Activated effector memory CD4-positive, alpha-beta T cell treated with anti-CD3 and anti-CD28 coated beads, Interleukin-2, amount 50 U/mL, for 16 hours (primary cell): ENCODE data around the gene EIF4A3.
"Not testable (repeated sequence)": the region's sequence is repeated elsewhere in the genome, so short reads cannot be mapped to it uniquely, and the experiment has no call there.

Source experiments
- DNase-seq: peaks from one replicate; pipeline ENCODE4 v3.0.0-alpha.2; 2020

EIF4A3 gene

DNA sequence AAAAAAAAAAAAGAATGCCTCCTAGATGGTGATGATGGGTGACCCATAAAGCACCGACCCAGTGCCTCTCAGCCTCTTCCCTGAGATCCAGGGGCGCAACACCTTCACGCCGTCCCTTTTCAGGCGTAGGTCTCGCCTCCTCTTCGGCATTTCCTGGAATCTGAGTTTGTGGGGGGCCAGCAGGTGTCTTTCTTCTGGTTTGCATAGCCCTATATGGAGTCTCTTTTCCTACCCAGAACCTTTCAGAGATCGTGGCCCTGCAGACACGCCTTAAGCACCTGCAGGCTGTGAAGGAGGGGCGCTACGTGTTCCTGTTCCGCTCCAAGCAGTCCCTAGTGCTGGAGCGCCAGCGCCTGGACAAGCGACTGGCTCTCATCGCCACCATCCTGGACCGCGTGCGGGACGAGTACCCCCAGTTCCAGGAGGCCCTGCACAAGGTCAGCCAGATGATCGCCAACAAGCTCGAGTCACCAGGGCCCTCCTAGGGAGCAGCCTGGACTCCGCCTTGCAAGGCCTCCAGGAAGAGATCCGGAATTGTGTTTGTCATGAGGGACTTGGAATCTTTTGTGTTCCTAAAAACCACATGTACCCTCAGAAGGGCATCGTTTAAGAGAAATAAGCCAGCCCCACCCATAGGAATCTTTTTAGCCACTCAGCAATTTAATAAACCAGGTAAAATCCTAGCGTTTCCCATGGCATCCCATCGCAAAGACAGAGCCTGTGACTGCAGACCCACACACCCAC is 47.5 kb downstream of the EIF4A3 start:
- no peak for DNase-seq

DNA sequence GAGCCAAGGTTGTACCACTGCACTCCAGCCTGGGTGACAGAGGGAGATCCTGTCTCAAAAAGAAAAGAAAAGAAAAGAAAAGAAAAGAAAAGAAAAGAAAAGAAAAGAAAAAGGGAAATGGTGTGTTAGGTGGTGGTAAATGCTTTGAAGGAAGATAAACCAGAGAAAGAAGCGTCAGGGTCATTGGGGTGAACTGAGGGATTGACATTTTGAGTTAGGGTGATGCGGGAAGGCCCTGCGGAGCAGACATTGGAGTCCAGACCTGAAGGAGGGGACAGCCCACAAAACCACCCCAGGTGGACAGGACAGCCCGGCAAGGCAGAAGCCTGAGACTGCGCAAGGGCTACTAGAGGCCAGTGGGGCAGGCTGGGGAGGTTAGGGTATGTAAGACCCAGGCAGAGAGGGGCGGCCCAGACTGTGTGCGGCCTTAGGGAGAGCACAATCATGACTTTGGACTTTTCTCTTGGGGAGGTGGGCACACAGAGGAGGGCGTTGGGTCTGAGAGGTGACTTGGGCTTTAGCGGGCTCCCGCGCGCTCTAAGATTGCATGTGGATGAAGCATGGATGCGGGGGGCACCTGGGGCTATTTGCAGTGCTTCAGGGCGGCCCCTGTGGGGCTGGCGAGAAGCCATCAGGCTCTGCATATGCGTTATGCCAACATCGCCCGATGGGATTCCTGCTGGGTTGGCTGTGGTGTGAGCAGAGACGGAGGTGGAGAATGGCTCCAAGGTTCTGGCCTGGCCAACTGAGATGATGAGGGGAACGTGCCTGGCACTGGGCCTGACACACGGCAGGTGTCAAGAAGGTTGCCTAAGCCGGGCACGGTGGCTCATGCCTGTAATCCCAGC is 48.9 kb downstream of the EIF4A3 start:
- no peak for DNase-seq

DNA sequence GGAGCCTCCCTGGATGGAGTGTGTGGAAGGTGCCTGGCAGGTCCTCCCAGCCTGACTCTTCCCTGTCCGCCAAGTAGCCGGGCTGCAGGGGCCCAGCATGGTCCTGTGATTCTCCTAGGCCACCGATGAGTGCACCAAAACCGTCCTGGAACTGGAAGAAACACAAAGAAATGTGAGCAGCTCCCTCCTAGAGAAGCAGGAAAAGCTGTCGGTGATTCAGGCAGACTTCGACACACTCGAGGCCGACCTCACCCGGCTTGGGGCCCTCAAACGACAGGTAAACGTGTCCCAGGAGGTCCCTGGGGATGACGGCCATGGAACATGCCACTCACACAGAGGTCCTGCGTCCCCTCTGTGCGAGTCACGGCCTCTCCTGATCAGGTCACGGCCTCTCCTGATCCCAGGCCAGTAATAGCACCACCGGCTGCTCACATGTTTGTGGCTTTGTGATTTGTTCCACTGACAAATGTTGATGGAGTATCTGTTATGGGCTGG is 49.8 kb downstream of the EIF4A3 start:
- DNase-seq, result no peak

DNA sequence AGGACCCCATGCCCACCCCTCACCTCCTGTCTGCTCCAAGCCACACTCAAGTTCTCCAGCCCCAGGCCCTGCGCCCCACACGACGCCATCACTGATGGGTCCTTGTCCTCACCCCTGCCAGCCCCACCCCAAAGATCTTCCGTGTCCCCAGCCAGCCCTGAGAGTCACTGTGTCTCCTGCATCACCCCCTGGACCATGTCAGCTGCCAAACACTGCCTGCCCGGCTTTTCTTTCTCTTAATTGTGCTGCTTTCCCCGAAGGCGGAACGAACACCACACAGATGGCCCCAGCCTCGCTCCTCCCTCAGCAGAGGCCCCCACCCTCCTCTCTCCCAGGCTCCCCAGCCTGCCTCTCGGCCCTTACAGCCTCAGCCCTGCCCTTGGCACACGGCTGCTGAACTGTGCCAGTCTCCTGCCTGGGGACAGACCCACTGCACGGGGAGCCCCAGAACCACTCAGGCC is 50.3 kb downstream of the EIF4A3 start:
- peak; percentile 55 for DNase-seq

DNA sequence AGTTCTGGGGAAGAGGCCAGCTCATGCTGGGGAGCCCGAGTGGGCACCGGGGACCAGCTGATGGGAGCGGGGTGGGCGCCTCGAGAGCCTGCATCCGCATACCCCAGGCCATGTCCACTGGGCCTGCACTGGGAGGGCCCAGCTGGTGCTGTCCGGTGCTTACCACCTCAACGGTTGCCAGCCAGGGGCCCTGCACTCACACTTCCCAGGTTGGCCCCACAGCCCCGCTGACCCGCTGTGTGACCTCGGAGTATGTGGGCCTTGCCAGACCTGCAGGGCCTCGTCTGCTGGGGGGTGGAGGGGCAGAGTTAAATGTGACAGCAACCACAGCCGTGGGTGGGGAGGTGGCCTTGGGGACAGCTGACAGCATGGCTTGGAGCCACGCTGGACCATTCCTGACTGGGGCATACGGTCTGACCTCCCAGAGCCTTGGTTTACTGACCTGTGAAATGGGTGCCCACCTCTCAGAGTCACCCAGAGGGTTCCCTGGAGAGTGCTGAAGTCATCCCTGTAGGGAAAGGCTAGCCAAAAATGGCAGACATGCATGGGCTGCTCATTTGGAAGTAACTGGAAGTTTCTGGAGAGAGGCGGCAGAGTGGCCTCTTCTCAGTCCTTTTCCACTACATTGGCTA is 51.0 kb downstream of the EIF4A3 start:
- peak; percentile 52 for DNase-seq

DNA sequence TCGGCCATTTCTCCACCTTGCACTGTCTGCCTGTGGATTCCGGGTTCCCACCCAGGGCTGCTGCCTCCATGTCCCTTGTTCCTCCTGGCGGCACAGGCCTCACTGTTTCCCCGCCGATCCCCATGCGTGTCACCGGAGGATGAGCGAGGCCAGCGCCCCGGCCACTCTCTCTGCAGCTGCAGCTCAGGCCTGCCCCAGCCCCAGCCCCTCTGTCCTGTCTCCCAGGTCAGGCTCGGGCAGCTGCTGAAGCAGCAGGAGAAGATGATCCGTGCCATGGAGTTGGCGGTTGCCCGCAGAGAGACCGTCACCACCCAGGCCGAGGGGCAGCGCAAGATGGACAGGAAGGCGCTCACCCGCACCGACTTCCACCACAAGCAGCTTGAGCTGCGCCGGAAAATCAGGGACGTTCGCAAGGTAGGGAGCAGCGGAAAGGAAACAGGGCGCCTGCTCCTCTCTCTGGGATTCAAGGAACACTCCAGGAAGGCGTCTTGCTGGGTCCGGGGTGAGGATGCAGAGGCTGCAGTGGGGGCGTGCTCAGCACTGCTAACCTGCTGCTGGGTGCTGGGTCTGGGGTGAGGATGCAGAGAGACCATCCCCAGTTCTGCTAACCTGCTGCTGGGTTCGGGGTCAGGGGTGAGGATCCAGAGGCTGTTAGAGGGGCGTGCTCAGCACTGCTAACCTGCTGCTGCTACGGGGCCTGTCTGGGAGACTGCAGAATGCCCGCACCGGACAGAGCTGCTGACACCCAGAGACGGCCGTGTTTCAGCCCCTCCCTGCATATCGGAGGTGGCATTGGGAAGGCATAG is 51.7 kb downstream of the EIF4A3 start:
- peak; percentile 59 for DNase-seq

DNA sequence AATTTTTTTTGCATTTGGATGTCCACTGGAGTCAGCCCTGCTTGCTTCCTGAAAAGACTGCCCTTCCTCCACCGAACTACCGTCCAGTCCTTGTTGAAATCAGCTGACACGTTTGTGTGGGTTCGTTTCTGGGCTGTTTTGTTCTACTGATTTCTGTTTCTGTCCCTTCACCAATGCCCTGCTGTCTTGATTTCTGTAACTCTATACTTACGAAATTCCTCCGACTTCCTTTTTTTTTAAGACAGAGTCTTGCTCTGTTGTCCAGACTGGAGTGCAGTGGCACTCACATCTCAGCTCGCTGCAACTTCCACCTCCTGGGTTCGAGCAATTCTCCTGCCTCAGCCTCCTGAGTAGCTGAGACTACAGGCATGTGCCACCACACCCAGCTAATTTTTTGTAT is 54.0 kb downstream of the EIF4A3 start:
- no peak for DNase-seq

DNA sequence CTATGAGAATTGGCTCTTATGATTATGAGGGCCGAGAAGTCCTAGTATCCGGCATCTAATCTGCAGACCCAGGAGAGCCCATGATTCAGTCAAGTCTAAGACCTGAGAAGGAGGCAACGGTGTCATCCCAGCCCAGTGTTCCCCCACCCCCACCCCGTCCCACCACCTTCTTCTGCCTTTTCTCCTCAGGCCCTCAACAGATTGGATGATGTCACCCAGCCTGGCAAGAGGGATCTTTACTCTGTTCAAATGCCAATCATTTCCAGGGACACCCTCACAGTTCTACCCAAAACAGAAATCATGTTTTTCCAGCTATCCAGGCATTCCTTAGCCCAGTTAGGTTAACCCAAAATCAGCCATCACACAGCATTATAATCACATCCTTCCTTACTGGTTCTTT is 55.6 kb downstream of the EIF4A3 start:
- DNase-seq, result no peak

DNA sequence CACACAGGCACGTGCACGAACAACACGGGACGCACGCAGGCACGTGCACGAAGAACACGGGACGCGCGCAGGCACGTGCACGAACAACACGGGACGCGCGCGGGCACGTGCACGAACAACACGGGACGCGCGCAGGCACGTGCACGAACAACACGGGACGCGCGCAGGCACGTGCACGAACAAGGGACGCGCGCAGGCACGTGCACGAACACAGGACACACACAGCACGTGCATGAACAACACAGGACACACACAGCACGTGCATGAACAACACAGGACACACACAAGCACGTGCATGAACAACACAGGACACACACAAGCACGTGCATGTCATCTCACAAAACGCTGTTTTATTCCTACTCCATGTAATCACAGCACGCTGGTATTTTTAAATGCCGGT is 56.8 kb downstream of the EIF4A3 start:
- not testable (repeated sequence) for DNase-seq

DNA sequence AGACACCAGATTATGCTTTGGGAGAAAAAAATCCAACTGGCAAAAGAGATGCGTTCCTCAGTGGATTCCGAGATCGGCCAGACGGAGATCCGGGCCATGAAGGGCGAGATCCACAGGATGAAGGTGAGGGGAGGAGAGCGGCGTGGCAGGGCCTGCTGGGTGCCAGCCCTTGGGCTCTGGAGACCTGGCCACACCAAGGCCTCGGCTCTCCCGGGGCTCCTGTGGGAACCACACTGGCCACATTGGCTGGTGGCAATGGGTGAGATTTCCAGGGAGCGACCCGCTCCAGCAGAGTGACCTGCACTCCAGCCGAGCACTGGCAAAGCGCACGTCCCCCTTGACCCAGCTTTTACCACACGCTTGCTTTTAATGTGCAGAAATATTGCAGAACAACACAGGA is 57.2 kb downstream of the EIF4A3 start:
- no peak for DNase-seq

DNA sequence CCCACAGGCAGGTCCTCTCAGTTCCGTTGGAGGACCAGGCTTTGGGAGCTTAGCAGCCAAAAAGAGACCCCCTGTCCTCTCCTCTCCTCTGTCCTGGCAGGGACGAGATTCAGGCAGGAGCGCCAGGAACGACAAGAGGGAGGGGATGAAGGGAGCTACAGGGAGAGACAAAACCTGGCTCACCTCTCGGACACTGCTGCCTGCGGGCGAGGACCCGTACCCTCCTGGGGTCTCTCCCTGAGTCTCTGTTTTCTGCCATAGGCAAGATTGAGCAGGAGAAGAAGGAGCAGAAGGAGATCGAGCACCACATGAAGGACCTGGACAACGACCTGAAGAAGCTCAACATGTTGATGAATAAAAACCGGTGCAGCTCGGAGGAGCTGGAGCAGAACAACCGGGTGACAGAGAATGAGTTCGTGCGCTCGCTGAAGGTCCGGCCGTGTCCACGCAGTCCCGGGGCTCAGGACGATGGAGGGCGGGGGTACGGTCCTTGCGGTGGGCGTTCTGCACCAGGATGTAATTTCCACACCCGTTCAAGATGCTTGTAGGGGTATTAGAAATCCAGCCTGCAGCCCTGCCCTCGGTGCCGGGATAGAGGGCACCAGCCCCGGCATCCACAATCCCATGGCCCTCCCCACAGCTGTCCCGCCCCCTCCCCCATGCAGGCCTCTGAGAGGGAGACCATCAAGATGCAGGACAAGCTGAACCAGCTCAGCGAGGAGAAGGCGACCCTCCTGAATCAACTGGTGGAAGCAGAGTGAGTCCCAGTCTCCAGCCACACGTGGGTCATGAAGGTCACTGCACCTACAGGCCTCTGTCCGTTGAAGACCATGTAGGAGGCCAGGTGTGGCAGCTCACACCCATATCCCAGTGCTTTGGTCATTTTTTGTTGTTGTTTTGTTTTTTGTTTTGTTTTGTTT is 59.3 kb downstream of the EIF4A3 start:
- DNase-seq, result no peak

DNA sequence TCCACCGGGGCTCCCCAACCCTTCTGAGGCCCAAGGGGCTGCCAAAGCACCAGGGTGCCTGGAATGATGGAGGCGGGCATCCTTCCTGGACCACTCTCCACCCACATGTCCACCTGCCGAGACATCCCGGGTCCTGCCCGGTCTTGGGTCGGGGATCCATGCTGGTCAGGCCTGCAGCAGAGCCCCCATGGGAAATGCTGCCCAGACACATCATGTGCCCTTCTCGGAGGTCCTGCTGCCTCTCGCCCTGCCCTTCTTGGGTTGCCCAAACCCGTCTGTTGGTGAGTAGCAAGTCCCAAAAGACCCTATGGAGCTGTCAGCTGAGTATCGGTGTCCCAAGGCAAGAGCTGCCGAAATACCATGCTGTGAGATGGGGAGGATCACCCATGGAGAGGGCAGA is 60.3 kb downstream of the EIF4A3 start:
- DNase-seq, result peak; percentile 42

DNA sequence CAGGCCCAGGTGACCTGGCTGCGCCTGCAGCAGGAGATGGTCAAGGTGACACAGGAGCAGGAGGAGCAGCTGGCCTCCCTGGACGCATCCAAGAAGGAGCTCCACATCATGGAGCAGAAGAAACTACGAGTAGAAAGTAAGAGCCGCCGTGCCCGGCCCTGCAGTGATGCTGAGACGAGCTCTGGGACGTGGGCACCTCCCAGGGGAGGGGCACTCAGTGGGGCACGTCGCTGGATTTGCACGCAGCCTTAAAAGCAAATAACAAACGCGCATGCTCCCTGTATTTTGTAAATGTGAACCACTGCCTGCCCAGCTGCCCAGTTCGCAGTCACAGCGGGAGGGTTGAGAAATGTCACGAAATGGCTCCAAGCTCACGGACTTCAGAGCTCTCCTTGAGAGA is 60.8 kb downstream of the EIF4A3 start:
- DNase-seq, result peak; percentile 42

DNA sequence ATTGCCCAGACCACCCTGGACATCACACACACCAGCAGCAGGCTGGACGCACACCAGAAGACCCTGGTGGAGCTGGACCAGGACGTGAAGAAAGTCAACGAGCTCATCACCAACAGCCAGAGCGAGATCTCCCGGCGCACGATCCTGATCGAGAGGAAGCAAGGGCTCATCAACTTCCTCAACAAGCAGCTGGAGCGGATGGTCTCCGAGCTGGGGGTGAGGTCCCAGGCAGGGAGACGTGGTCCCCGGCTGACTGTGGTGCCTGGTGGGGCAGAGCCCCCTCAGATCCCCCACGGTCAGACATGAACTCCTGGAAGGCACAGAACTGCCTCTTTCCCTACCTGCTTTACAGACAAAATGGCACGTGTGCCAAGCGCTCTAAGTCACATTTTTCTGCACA is 62.2 kb downstream of the EIF4A3 start:
- no peak for DNase-seq
